K562 (cell line): ENCODE results near the gene DDX50. TPM values are rescaled to one million over a fixed set of nuclear protein-coding genes. Genes with fewer than 3 reads are reported as not detected.
A peak's percentile ranks its signal among the peaks of the same experiment; 100 is the strongest.

ENCODE experiments used
- ARID1B ChIP-seq: fragments of 450-650 bp; IDR thresholded peaks from 2 replicates; pipeline ENCODE4 v1.6.1; 2016; ENCODE audit warnings: antibody characterized with exemption, mild to moderate bottlenecking, inconsistent platforms
- CXXC5 ChIP-seq: fragments of 250-450 bp; sonication (Bioruptor Pico); IDR thresholded peaks from 2 replicates; pipeline ENCODE4 v1.8.0; 2022; ENCODE audit warnings: inconsistent platforms, mild to moderate bottlenecking, moderate library complexity
- DACH1 ChIP-seq: fragments of 450-650 bp; IDR thresholded peaks from 2 replicates; pipeline ENCODE4 v1.6.1; 2018; ENCODE audit not compliant: partially characterized antibody
- DPF2 ChIP-seq: fragments of 450-650 bp; IDR thresholded peaks from 2 replicates; pipeline ENCODE4 v1.6.1; 2016
- ETV5 ChIP-seq: sonication (generic); formaldehyde crosslinking; IDR thresholded peaks from 2 replicates; pipeline ENCODE4 v1.4.0; 2020; ENCODE audit warnings: low read depth, mild to moderate bottlenecking, missing genetic modification reagents
- HMGN3 ChIP-seq: IDR thresholded peaks from 2 replicates; pipeline ENCODE4 v1.6.1; 2011; ENCODE audit warnings: borderline replicate concordance, low read depth, mild to moderate bottlenecking, mixed read lengths, low read length; ENCODE audit not compliant: insufficient read length; ENCODE audit errors: extremely low read depth
- MXI1 ChIP-seq: IDR thresholded peaks from 2 replicates; pipeline ENCODE4 v1.6.1; 2011; ENCODE audit warnings: low read depth, mild to moderate bottlenecking, improper control_type of control experiment, low read length
- NFIX ChIP-seq: fragments of 250-450 bp; sonication (Bioruptor Pico); IDR thresholded peaks from 2 replicates; pipeline ENCODE4 v1.4.0; 2020; ENCODE audit warnings: low read depth, mild to moderate bottlenecking, moderate library complexity
- TEAD2 ChIP-seq: fragments of 450-650 bp; IDR thresholded peaks from 2 replicates; pipeline ENCODE4 v1.6.1; 2016; ENCODE audit warnings: missing genetic modification characterization, control low read depth, missing compliant biosample characterization
- TRIM24 ChIP-seq, 2 experiments: fragments of 450-650 bp; IDR thresholded peaks; 2 replicates each; pipeline ENCODE4 v1.6.1; 2016
- ZBTB7A ChIP-seq: IDR thresholded peaks from 2 replicates; pipeline ENCODE4 v1.6.1; 2011; ENCODE audit warnings: low read depth, mild to moderate bottlenecking, low read length, moderate library complexity, borderline replicate concordance; ENCODE audit not compliant: control insufficient read depth
- ZNF77 ChIP-seq: fragments of 250-450 bp; sonication (Bioruptor Pico); IDR thresholded peaks from 2 replicates; pipeline ENCODE4 v1.5.0; 2020
- polyA plus RNA-seq, 8 experiments: library from polyadenylated mRNA; depleted of rRNA in 4 of 8; stranded (reverse) in 5 of 8; unstranded in 3 of 8; fragments of >200 nt; fragmentation: Nextera tagmentation in 2 of 8; fragmentation: Illumina TruSeq in 1 of 8; extraction: Ambion mirVana in 2 of 8; extraction: Trizol in 1 of 8; gene quantifications; 2 replicates each; pipeline versions ENCODE4 v1.2.1 to v1.2.3, GENCODE V29; 2011 to 2014; ENCODE audit warnings: inconsistent platforms in 1 of 8, missing spikeins in 1 of 8
- total RNA-seq, 7 experiments: library from RNA; depleted of rRNA in 6 of 7; stranded (reverse); fragments of >200 nt in 6 of 7; fragmentation: Illumina TruSeq in 2 of 7; extraction: Trizol in 2 of 7; gene quantifications; 2 replicates each; pipeline versions ENCODE4 v1.2.1 to v1.2.3, GENCODE V29; 2011 to 2021; ENCODE audit warnings: low replicate concordance in 1 of 7
- TF ChIP-seq, protein P1 (sequence below): fragments of 250-450 bp; sonication (Bioruptor Pico); IDR thresholded peaks from 2 replicates; pipeline ENCODE4 v1.8.0; 2021; ENCODE audit warnings: borderline replicate concordance, mild to moderate bottlenecking, moderate library complexity; ENCODE audit not compliant: poor library complexity, severe bottlenecking
- TF ChIP-seq, protein P2 (sequence below): sonication (generic); formaldehyde crosslinking; IDR thresholded peaks from 2 replicates; pipeline ENCODE4 v1.8.1; 2023; ENCODE audit warnings: mild to moderate bottlenecking, missing genetic modification reagents
- TF ChIP-seq, protein P3 (sequence below): sonication (generic); formaldehyde crosslinking; IDR thresholded peaks from 2 replicates; pipeline ENCODE4 v1.8.0; 2022; ENCODE audit warnings: mild to moderate bottlenecking, missing genetic modification reagents, borderline replicate concordance
- TF ChIP-seq, protein P4 (sequence below): sonication (generic); formaldehyde crosslinking; IDR thresholded peaks from 2 replicates; pipeline ENCODE4 v1.8.0; 2022; ENCODE audit warnings: mild to moderate bottlenecking, missing genetic modification reagents
- TF ChIP-seq, protein P5 (sequence below): sonication (generic); formaldehyde crosslinking; IDR thresholded peaks from 2 replicates; pipeline ENCODE4 v1.8.0; 2023; ENCODE audit warnings: missing genetic modification reagents, mild to moderate bottlenecking, borderline replicate concordance

The DDX50 gene
- total and polyA plus RNA-seq, 9 of the 15 experiments (the other 6 are each of a cell fraction or from before 2014, with no cell fraction given): 36.7 to 86.8 (median 57.4) TPM

GRCh38 chr10:68871105-68871711, 29.9 kb upstream of the DDX50 start (continued):
- TF ChIP-seq, protein P1, sequence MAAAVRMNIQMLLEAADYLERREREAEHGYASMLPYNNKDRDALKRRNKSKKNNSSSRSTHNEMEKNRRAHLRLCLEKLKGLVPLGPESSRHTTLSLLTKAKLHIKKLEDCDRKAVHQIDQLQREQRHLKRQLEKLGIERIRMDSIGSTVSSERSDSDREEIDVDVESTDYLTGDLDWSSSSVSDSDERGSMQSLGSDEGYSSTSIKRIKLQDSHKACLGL (CRISPR knock-in tag): no peak
- TF ChIP-seq HMGN3: no peak
- TF ChIP-seq, protein P2, sequence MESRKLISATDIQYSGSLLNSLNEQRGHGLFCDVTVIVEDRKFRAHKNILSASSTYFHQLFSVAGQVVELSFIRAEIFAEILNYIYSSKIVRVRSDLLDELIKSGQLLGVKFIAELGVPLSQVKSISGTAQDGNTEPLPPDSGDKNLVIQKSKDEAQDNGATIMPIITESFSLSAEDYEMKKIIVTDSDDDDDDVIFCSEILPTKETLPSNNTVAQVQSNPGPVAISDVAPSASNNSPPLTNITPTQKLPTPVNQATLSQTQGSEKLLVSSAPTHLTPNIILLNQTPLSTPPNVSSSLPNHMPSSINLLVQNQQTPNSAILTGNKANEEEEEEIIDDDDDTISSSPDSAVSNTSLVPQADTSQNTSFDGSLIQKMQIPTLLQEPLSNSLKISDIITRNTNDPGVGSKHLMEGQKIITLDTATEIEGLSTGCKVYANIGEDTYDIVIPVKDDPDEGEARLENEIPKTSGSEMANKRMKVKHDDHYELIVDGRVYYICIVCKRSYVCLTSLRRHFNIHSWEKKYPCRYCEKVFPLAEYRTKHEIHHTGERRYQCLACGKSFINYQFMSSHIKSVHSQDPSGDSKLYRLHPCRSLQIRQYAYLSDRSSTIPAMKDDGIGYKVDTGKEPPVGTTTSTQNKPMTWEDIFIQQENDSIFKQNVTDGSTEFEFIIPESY (CRISPR knock-in tag): no peak
- TF ChIP-seq MXI1: no peak
- no peak for TF ChIP-seq DPF2
- TF ChIP-seq, protein P3, sequence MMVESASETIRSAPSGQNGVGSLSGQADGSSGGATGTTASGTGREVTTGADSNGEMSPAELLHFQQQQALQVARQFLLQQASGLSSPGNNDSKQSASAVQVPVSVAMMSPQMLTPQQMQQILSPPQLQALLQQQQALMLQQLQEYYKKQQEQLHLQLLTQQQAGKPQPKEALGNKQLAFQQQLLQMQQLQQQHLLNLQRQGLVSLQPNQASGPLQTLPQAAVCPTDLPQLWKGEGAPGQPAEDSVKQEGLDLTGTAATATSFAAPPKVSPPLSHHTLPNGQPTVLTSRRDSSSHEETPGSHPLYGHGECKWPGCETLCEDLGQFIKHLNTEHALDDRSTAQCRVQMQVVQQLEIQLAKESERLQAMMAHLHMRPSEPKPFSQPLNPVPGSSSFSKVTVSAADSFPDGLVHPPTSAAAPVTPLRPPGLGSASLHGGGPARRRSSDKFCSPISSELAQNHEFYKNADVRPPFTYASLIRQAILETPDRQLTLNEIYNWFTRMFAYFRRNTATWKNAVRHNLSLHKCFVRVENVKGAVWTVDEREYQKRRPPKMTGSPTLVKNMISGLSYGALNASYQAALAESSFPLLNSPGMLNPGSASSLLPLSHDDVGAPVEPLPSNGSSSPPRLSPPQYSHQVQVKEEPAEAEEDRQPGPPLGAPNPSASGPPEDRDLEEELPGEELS (CRISPR knock-in tag): no peak
- TF ChIP-seq ZNF77 (CRISPR knock-in tag): no peak
- no peak for TF ChIP-seq CXXC5 (CRISPR knock-in tag)
- 0 out of 2 replicates have a peak, but pooled peaks have one; percentile 16 for TF ChIP-seq ZBTB7A
- no peak for TF ChIP-seq TEAD2 (tag)
- TF ChIP-seq, protein P4, sequence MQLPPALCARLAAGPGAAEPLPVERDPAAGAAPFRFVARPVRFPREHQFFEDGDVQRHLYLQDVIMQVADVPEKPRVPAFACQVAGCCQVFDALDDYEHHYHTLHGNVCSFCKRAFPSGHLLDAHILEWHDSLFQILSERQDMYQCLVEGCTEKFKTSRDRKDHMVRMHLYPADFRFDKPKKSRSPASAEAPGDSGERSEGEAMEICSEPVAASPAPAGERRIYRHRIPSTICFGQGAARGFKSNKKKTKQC (CRISPR knock-in tag): no peak
- peak; percentile 42 for TF ChIP-seq DACH1
- TF ChIP-seq ARID1B: no peak
- TF ChIP-seq, protein P5, sequence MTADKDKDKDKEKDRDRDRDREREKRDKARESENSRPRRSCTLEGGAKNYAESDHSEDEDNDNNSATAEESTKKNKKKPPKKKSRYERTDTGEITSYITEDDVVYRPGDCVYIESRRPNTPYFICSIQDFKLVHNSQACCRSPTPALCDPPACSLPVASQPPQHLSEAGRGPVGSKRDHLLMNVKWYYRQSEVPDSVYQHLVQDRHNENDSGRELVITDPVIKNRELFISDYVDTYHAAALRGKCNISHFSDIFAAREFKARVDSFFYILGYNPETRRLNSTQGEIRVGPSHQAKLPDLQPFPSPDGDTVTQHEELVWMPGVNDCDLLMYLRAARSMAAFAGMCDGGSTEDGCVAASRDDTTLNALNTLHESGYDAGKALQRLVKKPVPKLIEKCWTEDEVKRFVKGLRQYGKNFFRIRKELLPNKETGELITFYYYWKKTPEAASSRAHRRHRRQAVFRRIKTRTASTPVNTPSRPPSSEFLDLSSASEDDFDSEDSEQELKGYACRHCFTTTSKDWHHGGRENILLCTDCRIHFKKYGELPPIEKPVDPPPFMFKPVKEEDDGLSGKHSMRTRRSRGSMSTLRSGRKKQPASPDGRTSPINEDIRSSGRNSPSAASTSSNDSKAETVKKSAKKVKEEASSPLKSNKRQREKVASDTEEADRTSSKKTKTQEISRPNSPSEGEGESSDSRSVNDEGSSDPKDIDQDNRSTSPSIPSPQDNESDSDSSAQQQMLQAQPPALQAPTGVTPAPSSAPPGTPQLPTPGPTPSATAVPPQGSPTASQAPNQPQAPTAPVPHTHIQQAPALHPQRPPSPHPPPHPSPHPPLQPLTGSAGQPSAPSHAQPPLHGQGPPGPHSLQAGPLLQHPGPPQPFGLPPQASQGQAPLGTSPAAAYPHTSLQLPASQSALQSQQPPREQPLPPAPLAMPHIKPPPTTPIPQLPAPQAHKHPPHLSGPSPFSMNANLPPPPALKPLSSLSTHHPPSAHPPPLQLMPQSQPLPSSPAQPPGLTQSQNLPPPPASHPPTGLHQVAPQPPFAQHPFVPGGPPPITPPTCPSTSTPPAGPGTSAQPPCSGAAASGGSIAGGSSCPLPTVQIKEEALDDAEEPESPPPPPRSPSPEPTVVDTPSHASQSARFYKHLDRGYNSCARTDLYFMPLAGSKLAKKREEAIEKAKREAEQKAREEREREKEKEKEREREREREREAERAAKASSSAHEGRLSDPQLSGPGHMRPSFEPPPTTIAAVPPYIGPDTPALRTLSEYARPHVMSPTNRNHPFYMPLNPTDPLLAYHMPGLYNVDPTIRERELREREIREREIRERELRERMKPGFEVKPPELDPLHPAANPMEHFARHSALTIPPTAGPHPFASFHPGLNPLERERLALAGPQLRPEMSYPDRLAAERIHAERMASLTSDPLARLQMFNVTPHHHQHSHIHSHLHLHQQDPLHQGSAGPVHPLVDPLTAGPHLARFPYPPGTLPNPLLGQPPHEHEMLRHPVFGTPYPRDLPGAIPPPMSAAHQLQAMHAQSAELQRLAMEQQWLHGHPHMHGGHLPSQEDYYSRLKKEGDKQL (CRISPR knock-in tag): no peak
- no peak for TF ChIP-seq NFIX (CRISPR knock-in tag)
- TF ChIP-seq ETV5 (CRISPR knock-in tag): no peak
- peak in 1 of 2 experiments; percentile 5; a peak in 1 of 4 replicates for TF ChIP-seq TRIM24 (IDR thresholded peaks at IDR 0.05)
